IPS-NIHi7 (cell line): ENCODE results near the gene HNRNPU.
"Not testable (repeated sequence)": the region's sequence is repeated elsewhere in the genome, so short reads cannot be mapped to it uniquely, and the experiment has no call there.

Experiments
- DNase-seq: peaks from one replicate; pipeline ENCODE4 v3.0.0; 2012; ENCODE audit warnings: mixed read lengths; ENCODE audit errors: extremely low spot score

The HNRNPU gene

GRCh38 chr1:244840219-244840794 is 24.0 kb downstream of the HNRNPU start:
- DNase-seq, result no peak

GRCh38 chr1:244839656-244840055 is 24.7 kb downstream of the HNRNPU start:
- DNase-seq, result no peak

- no peak for DNase-seq
Measured at GRCh38 chr1:244837597-244838258, 26.6 kb downstream of the HNRNPU start.

GRCh38 chr1:244836584-244836983 is 27.8 kb downstream of the HNRNPU start:
- no peak for DNase-seq

DNA sequence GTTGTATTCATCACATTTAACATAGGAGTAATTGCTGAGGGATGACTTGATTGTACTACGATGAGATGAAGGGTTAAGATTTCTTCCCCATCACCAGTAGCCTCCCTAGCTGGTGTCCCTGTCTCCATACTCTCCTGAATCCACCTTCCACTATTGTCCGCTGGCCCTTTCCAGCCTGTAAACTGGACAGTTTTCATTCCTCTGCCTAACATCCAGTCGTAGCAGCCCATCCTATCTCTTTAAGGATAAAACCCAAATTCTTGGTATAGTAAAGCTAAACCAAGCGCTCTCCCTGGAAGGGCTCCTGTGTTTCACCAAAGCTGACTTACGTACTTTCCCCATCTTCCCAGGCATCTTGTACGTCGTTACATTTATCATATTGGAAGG is 28.2 kb downstream of the HNRNPU start:
- DNase-seq, result peak; percentile 18

DNA sequence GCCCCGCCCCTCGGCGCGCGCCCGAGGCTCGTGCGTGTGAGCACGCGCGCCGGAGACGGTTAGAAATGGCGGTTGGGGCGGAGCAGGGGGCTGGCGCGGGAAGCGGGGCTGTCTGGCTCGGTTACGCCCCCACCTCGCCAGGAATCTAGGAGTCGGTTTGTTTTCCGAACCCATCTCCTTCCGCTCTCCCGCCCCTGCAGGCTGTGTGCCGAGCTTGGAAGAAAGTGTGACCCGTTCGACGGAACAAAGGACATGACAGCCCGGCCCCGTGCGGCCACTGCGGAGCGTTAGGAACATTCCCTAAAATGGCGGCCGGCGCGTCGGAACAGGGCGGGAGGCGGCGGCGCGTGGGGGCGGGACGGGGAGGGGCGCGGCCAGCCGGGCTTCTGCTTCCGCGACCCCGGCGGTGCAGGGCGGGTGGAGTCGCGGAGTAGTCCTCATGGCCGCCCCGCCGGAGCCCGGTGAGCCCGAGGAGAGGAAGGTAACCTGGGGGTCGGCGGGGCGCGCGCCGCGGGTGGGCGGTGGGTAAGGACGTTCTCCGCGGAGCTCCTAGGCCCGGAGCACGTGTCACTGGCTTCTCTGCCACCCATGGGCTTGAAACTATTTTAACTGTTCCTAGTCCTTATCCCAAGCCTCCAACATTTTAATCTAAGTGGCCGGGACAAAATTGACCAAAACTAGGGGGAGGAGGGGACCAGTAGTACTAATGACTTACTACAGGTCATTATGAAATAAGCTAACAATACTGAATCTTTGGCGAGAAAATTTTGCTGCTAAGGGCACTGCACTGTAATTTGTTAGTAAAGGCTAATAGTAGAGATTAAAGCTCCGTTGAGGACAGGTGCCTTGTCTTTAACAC is 28.8 kb downstream of the HNRNPU start, which contains the start of gene COX20:
Gene COX20, plus strand, starts transcription at position 383 of the 859 bp plus-strand sequence. Its CDS starts 57 bp downstream, at position 440.
- DNase-seq, result peak; percentile 71

GRCh38 chr1:244834543-244835275 is 29.6 kb downstream of the HNRNPU start:
- DNase-seq, result peak; percentile 87

GRCh38 chr1:244833734-244834542 is 30.4 kb downstream of the HNRNPU start:
- no peak for DNase-seq

DNA sequence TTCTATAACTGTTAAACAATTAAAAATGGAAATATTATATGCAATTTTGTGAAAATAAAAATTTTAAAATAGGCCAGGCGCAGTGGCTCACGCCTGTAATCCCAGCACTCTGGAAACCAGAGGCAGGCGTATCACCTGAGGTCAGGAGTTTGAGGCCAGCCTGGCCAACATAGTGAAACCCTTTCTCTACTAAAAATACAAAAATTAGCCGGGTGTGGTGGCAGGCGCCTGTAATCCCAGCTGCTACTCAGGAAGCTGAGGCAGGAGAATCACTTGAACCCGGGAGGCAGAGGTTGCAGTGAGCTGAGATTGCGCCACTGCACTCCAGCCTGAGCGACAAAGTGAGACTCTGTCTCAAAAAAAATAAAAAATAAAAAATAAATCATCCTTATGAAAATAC is 31.1 kb downstream of the HNRNPU start:
- DNase-seq, result not testable (repeated sequence)

- no peak for DNase-seq
Measured at GRCh38 chr1:244830639-244831038, 33.7 kb downstream of the HNRNPU start.

- no peak for DNase-seq
Measured at GRCh38 chr1:244826712-244827111, 37.6 kb downstream of the HNRNPU start.

DNA sequence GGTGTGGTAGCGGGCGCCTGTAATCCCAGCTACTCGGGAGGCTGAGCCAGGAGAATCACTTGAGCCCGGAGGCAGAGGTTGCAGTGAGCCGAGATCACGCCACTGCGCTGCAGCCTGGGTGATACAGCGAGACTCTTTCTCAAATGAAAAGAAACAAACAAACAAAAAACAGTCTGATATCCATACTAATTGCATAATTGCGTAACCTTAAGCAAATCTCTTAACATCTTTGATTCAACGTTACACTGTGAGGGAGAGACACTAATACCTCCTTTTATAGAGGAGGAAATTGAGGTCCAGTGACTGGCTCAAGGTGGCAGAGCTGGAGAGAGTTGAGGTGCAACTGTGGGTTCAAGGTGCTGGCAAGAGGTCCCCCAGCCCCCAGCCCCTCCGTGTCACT is 41.5 kb downstream of the HNRNPU start:
- DNase-seq, result no peak

DNA sequence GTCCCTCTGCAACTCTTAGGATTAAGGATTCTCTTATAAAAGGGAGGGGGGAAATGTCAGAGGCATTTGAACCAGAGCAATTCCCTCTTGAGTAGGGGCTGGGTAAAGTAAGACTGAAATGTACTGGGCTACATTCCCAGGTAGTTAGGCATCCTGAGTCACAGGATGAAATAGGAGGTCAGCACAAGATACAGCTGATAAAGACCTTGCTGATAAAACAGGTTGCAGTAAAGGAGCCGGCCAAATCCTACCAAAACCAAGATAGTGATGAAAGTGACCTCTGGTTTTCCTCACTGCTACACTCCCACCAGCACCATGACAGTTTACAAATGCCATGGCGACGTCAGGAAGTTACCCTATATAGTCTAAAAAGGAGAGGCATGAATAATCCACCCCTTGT is 43.2 kb downstream of the HNRNPU start:
- DNase-seq, result no peak

DNA sequence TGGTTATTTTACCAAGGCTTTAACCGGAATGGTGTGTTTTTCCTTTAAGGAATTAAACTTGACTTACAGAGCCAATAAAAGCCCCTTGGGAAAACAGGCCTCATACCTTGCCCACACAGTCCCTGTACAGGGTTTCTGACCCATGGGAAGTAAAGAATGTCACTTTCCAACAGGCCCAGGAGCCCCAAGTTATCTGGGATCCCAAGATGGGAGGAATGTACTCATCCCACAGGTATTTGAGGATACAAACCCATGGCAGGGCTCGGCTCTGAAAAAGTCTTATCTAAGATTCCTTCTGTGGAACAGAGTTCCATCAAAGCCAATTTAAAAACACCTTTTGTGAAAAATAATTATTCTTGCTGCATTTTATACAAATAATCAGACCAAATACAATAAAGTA is 44.2 kb downstream of the HNRNPU start:
- no peak for DNase-seq

GRCh38 chr1:244817415-244817894 is 46.9 kb downstream of the HNRNPU start:
- no peak for DNase-seq

GRCh38 chr1:244815600-244816099 is 48.7 kb downstream of the HNRNPU start:
- no peak for DNase-seq

DNA sequence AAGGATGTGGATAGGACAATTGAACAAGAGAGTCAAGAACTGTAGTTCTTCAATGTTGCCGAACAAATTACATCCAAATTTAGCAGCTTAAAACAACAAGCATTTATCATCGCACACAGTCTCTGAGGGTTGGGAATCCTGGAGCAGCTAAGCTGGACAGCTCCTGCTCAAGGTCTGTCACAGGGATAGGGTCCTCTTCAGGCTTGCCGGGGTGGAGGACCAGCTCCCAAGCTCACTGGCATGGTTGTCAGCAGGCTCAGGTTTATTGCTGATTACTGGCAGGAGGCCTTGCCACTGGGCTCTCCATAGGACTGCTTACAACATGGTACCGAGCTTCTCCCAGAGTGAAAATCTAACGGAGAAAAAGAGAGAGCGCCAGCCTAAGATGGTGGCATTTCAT is 51.0 kb downstream of the HNRNPU start:
- DNase-seq, result no peak

DNA sequence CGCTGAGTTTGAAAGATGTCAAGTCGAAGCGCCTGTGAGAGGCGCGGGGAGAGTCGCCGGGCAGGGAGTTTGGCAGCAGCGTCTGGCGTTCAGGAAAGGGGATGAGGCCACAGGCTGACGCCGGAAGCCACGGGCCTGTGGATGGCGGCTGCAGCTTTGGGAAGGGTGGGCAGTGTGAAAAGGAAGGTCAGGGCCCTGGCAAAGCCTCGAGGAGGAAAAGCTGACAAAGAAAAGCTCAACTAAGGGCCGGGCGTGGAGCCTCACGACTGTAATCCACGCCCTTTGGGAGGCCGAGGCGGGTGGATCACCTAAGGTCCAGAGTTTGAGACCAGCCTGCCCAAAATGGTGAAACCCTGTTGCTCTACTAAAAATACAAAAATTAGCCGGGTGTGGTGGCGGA is 54.1 kb downstream of the HNRNPU start:
- DNase-seq, result no peak

DNA sequence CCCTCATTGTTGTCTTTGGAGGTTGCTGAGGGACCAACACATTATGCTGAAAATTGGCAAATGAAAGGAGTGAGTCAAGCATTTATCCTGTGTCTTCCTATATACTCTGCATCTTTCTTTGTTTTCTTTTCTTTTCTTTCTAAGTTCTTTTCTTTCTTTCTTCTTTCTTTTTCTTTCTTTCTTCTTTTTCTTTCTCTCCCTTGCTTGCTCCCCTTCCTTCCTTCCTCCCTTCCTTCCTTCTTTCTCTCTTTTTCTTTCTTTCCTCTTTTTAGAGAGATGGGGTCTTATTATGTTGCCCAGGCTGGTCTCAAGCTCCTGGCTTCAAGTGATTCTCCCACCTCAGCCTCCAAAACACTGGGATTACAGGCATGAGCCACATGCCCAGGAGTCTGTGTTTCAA is 57.2 kb downstream of the HNRNPU start:
- no peak for DNase-seq

- no peak for DNase-seq
Measured at GRCh38 chr1:244804841-244805240, 59.5 kb downstream of the HNRNPU start.
